Fibroblast of lung (primary cell): ENCODE results near the gene RAB35.

Experiments
- EZH2 ChIP-seq: IDR thresholded peaks from 2 replicates; pipeline ENCODE4 v1.5.1; 2012; ENCODE audit warnings: low read length, control low read depth, mild to moderate bottlenecking; ENCODE audit errors: missing control alignments
- TF ChIP-seq, protein P1 (sequence below), 2 donors: IDR thresholded peaks in 1 of 2; conservative IDR thresholded peaks in 1 of 2; 1 replicate in 1 of 2; 2 replicates in 1 of 2; pipeline ENCODE4 v1.5.1; 2011 to 2012; ENCODE audit warnings: low read length in 2 of 2, control low read depth in 1 of 2, inconsistent platforms in 1 of 2, low read depth in 1 of 2, mild to moderate bottlenecking in 1 of 2

DNA sequence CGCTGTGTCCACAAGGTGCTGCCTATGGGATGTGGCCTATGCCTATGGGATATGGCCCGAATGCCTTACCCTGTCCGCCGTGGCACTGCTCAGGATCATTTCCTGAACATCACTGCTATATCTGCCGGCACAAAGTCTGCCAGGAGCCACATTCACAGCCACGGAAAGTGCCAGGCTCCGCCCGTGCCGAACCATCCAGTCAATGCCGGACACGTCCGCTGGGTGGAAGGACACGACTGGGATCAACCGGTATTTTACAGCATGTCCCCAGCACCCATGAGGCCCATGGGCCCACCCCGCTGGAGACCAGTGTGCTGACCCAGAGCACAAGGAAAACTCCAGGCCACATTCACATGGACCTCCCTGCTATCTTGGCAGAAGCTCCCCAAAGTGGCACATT is 14.6 kb upstream of the RAB35 start:
- TF ChIP-seq, protein P1, sequence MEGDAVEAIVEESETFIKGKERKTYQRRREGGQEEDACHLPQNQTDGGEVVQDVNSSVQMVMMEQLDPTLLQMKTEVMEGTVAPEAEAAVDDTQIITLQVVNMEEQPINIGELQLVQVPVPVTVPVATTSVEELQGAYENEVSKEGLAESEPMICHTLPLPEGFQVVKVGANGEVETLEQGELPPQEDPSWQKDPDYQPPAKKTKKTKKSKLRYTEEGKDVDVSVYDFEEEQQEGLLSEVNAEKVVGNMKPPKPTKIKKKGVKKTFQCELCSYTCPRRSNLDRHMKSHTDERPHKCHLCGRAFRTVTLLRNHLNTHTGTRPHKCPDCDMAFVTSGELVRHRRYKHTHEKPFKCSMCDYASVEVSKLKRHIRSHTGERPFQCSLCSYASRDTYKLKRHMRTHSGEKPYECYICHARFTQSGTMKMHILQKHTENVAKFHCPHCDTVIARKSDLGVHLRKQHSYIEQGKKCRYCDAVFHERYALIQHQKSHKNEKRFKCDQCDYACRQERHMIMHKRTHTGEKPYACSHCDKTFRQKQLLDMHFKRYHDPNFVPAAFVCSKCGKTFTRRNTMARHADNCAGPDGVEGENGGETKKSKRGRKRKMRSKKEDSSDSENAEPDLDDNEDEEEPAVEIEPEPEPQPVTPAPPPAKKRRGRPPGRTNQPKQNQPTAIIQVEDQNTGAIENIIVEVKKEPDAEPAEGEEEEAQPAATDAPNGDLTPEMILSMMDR (conservative IDR thresholded peaks at IDR 0.05 in 1 of 2, IDR thresholded peaks at IDR 0.05 in 1 of 2; ENCODE audit: low read depth in 1 of 2, low read length in 2 of 2) = no peak
- TF ChIP-seq EZH2 = no peak
